H1 (cell line): ENCODE measurements around the gene GRID2. TPM values are rescaled to one million over a fixed set of nuclear protein-coding genes. Genes with fewer than 3 reads are reported as not detected.

Experiments used
- ATF3 ChIP-seq: IDR thresholded peaks from 2 replicates; pipeline ENCODE4 v1.6.1; 2011; ENCODE audit warnings: low read depth, mild to moderate bottlenecking, low read length; ENCODE audit not compliant: insufficient read depth
- CHD7 ChIP-seq: fragments of 300-600 bp; sonication (generic); IDR thresholded peaks from 2 replicates; pipeline ENCODE4 v1.7.1; 2012; ENCODE audit warnings: low read length, moderate library complexity, mild to moderate bottlenecking, inconsistent platforms; ENCODE audit not compliant: insufficient replicate concordance
- CTBP2 ChIP-seq: IDR thresholded peaks from 2 replicates; pipeline ENCODE4 v1.7.0; 2011; ENCODE audit warnings: borderline replicate concordance, mild to moderate bottlenecking, moderate library complexity, mixed read lengths, low read length; ENCODE audit not compliant: insufficient read depth, insufficient read length
- CTCF ChIP-seq, 3 experiments: IDR thresholded peaks; 1 replicate in 2 of 3; 2 replicates in 1 of 3; pipeline versions ENCODE4 v1.5.1 to v1.6.1; 2011; ENCODE audit warnings: low read length in 3 of 3, mild to moderate bottlenecking in 3 of 3, inconsistent platforms in 2 of 3, low read depth in 1 of 3, moderate library complexity in 1 of 3; ENCODE audit not compliant: insufficient read depth in 1 of 3; ENCODE audit errors: control extremely low read depth in 1 of 3
- EGR1 ChIP-seq: IDR thresholded peaks from 2 replicates; pipeline ENCODE4 v1.6.1; 2011; ENCODE audit warnings: low read depth, low read length, borderline replicate concordance
- HDAC6 ChIP-seq: IDR thresholded peaks from one replicate; pipeline ENCODE4 v1.7.1; 2012; ENCODE audit warnings: low read depth, mild to moderate bottlenecking, inconsistent platforms, low read length, moderate library complexity
- KDM5A ChIP-seq: fragments of 200-600 bp; IDR thresholded peaks from 2 replicates; pipeline ENCODE4 v1.7.1; 2012; ENCODE audit warnings: mild to moderate bottlenecking, low read length, inconsistent platforms, mixed read lengths
- YY1 ChIP-seq: IDR thresholded peaks from 2 replicates; pipeline ENCODE4 v1.6.1; 2011; ENCODE audit warnings: low read depth, mild to moderate bottlenecking, low read length
- polyA plus RNA-seq, 7 experiments: library from polyadenylated mRNA; depleted of rRNA in 3 of 7; stranded (reverse) in 5 of 7; unstranded in 2 of 7; fragments of >200 nt in 5 of 7; fragments of 200-250 nt in 2 of 7; gene quantifications; 1 replicate in 5 of 7; 2 replicates in 1 of 7; 4 replicates in 1 of 7; pipeline versions ENCODE4 v1.2.1 to v1.2.3, GENCODE V29; 2011 to 2013; ENCODE audit warnings: missing spikeins in 2 of 7, mixed read lengths in 2 of 7
- total RNA-seq: library from RNA; stranded (reverse); fragmentation: NEBNext Ultra II Directional; extraction: Animal tissue kit (Norgen Biotek cat#: 25700); gene quantifications from 2 replicates; pipeline ENCODE4 v1.2.1, GENCODE V29; 2021

The GRID2 gene
- total and polyA plus RNA-seq, 2 of the 8 experiments (the other 6 are each of a cell fraction or from before 2014, with no cell fraction given): 31.1 to 81.9 TPM

- TF ChIP-seq CTCF (IDR thresholded peaks at IDR 0.05; ENCODE audit: control extremely low read depth in 1 of 3, insufficient read depth in 1 of 3, low read depth in 1 of 3, low read length in 3 of 3) (peak in 2 of 3 experiments; percentile 20 to 55; a peak in 2 of 4 replicates), CTBP2 (no peak), CHD7 (peak; percentile 89), EGR1 (no peak), ATF3 (no peak), HDAC6 (no peak), YY1 (no peak; the same call in 1 of the 2 replicates), KDM5A (no peak)
Observed at GRCh38 chr4:92520563-92520962, 216.8 kb downstream of the GRID2 start (continued).
